Activated T-cell treated with anti-CD3 and anti-CD28 coated beads for 24 hours (primary cell): Measurements from ENCODE around the gene AFAP1.

Experiments used
- DNase-seq: peaks from one replicate; pipeline ENCODE4 v3.0.0-alpha.2; 2020; ENCODE audit warnings: low read depth

The AFAP1 gene

DNA sequence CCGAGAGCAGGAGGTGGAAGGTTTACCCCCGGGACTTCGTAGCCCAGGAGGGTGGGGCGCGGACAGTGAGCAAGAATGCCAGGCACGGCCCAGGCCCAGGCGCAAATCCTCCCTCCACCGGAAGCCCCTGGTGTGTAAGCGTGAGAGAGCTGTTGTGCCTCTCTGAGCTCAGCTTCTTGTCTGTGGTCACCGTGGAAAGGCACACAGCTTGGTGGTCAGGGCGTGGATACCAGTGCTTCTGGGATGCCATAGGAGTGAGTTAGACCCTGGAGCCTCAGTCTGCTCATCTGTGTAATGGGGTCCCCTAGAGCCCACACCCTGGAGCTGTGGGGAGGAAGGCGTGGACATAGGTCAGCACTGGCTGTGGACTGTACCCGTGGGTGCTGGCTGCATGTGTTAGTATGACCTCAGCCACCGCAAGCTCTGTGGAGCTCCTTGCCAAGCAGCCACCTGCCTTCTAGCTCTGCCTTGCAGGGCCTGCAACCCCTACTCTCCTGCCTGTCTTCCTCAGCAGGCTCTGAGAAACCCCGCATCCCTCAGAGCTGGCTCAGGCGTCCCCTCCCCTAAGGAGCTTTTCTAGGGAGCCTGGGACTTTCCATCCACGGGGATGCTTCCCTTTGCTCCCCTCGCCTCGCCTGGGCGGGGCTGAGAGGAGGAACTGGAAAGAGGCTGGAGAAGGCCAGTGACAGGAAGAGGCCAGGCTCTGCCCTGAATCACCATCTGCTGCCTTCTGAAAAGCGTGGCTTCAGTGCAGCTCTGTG lies 28.0 kb upstream of the AFAP1 start:
- DNase-seq, result no peak

- DNase-seq, result no peak
Observed at GRCh38 chr4:7967063-7967440, 27.4 kb upstream of the AFAP1 start.

- no peak for DNase-seq
Observed at GRCh38 chr4:7966281-7967062, 26.8 kb upstream of the AFAP1 start.

- DNase-seq, result no peak
Observed at GRCh38 chr4:7964890-7965662, 25.4 kb upstream of the AFAP1 start.

DNA sequence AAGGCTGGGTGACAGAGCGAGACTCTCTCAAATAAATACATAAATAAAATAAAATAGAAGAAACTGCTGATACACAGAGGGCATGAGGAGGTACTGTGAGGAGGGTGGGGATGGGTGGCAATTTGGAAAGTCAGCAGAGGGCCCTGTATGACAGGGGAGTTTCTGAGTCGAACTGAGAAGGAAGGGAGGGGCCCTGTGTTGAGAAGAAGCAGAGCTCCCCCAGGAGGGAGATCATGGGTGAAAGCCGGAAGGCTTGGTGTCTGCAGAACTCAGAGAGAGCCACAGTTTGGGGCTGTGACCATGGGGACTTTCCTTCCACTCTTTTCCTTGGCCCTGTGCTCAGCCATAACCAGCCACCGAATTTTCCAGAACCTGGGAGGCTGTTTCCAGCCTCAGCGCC lies 24.8 kb upstream of the AFAP1 start:
- no peak for DNase-seq

DNA sequence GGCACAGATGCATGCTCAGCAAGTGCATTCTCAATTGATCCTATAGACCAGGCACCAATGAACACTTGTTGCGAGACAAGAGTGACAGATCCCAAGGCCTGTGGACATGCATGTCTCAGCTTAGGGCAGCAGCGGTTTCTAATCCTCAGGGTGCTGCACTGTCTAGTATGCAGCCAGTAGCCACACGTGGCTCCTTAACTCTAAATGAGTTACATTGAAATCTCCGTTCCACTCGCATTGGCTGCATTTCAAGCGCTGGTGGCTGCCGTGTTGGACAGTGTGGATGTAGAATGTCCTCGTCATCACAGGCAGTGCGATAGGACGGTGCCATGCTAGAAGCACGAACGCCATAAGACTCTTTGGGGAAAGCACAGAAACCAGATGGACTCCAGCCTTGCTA lies 24.0 kb upstream of the AFAP1 start:
- no peak for DNase-seq

GRCh38 chr4:7962609-7963508 lies 23.2 kb upstream of the AFAP1 start:
- no peak for DNase-seq

GRCh38 chr4:7960790-7961655 lies 21.4 kb upstream of the AFAP1 start:
- peak; percentile 67 for DNase-seq

DNA sequence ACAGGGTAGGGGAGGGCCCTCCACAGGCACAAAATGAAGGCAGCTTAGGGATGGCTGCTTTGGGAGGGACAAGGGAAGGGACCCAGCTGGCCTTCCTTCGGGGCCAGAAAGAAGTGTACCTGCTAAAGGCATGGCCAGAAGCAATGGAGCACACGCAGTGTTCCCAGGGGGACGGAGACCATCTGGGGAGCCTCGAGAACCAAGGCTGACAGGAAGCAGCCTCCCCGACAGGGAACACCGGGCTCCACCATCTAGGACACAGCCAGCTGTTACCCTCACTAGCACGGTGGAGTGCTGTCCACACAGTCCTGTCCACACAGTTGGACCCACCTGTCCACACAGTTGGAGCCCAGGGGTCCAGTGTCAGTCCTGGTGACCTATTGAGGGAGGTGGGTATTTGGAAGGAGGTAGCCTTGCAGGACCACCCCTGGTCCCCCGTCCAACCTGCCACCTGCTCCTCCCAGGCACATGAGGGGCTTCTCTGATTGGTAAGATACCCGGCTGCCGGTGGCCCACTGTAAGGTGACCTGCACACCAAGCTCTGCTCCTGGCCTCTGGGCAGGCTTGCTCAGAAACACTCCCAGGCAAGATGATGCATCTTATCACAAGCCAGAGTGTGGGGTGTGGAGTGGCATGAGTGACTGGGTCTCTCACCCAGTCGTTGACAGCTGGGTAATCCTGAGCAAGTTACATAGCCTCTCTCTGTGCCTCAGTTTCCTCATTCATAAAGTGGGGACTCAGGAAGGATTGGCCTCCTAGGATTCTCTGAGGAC lies 20.5 kb upstream of the AFAP1 start:
- no peak for DNase-seq

DNA sequence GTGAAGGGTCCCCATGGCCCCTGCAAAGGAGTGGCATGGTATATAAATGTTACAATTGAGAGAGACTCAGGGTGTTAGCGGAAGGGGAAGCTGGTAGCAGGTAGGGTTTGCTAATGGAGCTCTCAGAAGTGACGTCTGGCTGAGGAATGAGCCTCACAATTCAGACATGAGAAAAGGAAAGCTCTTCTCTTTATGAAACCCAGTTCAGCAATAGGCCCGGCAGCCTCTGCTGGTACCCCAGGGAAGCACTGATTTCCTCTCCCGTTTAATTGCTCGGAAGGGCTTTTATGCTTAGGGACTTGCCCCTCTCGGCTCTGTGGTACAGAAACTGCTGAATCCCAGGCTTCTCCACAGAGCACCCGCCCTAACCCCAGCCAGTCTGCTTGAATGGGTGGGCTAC lies 19.4 kb upstream of the AFAP1 start:
- no peak for DNase-seq

DNA sequence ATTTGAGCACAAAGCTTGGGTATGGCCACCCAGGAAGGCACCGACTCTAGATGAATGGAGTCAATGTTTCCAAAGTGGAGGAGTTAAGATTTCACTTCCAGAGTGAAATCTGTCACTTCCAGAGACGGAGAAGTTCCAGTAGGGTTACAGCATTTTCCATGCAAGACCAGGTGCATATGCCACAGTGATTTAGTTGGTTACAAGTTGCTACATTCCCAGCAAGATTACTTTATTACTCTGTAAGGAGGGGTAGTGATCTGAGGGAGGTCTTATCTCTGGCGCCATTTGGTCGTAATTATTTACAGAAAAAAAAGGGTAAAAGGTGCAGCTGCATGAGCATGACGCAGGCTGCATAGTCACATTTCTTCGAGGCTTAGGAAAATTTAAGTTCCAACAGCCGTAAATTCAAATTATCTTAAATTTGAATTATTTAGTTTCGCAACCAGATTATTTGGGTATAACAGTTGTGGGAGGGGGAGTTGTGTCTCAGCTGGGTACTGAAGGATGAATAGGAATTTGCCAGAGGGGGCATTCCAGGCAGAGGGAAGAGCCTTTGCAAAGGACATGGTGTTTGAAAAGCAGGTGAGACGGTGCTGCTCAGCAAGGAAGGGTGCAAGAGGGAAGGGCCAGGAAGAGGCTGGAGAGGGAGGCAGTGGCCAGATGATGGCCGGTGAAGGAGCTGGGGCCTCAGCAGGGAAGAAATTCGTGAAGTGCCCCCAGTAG lies 17.4 kb upstream of the AFAP1 start:
- DNase-seq, result no peak

DNA sequence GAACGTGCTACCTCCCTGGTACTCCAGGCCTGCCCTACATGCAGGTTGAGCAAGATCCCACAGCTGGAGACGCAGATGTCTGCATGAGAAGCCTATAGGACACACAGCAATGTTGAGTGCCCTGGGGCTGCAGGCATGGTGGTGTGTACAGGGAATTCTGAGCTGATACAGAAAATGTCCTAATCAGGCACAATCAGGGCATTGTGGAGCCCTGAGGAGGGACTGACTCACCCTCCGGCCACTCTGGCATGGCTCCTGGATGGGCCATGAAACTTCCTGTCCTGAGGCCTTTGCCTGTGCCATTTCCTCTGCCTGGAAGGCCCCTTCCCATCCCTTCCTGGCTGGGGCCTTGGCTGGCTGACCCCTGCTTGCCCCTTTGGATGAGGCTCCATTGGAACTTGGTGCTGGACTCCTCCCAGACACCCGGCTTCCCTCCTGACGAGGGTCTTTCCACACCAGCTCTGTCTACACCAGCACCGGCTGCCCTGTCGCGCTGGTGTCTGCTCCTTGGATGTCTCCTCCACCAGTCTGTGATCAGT lies 16.7 kb upstream of the AFAP1 start:
- DNase-seq, result no peak

- no peak for DNase-seq
Observed at GRCh38 chr4:7955393-7955792, 15.7 kb upstream of the AFAP1 start.

DNA sequence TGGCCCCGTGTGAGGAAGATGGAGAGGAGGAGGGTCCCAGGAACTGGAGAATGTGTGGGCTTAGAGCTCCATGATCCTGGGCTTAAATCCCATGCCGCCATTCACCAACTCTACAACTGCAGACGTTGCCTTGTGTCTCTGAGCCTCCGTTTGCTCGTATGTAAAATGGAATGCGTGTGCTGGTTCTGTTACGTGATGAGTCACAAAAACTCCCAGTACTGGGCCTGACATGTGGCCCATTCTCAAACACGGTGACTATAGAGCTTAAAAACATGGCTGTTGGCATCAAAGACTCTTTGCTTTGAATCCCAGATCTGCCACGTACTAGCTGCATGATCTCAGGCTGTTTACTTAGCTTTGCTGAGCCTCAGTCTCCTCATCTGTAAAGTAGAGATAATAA lies 13.0 kb upstream of the AFAP1 start:
- DNase-seq, result no peak

DNA sequence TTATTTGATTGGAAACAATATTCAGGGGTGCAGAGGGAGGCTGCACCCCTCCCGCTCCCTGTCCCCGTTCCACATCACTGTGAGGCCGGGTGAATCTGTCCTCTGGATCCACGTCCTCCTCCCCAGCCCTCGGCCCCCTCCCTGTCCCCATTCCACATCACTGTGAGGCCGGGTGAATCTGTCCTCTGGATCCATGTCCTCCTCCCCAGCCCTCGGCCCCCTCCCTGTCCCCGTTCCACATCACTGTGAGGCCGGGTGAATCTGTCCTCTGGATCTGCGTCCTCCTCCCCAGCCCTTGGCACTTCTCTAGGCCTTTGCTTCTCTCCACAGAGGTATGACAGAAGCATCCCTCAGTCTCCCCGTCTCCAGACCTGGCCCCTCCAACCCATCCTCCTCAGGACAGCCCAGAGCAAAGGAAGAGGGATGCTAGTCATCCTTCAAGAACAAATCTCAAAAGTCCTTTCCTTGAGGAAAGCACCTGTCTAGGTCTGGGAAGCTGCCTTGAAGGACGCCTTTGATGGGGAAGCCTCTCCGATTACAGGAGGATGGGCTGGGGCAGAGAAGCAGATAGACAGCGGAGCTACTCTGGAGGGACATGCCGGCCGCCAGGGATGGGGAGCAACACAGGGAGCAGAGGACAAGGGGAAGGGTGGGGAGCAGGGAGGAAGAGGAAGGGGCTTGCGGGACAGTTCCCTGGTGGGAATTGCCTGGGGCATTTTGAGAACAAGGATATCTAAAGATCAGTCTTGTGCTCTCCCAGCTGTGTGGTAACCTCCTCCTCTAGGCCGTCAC lies 10.8 kb upstream of the AFAP1 start:
- no peak for DNase-seq

GRCh38 chr4:7949759-7950158 lies 10.1 kb upstream of the AFAP1 start:
- no peak for DNase-seq

GRCh38 chr4:7947927-7948326 lies 8.3 kb upstream of the AFAP1 start:
- no peak for DNase-seq

DNA sequence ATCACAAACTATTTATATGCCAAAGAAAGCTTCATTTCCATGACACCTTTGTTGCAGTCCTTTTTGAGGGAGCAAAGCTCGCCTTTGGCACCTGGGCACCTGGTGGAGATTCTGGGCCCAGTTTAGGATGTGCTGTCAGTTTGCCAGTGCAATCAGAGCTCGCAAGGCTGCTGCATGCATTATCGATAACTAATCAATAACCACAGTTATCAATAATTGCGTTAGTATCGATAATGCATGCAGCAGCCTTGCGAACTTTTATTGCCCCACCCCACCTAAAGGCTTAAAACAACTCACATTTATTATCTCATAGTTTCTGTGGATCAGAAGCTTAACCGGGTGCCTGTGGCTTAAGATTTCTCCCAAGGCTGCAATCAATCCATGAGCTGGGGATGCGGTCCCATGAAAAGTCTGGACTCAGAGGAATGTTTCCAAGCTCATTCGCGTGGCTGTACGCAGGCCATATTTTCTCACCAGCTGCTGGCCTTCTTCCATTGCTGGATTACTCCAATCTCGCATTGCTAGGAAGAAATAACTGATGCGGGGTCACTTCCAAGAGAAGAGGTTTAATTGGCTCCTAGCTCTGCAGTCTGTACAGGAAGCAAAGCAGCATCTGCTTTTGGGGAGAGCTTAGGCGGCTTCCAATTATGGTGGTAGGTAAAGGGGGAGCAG lies 6.2 kb upstream of the AFAP1 start:
- DNase-seq, result no peak
